GM23338 (cell line): Measurements from ENCODE around the gene SOHLH1. TPM values are rescaled to one million over a fixed set of nuclear protein-coding genes. Genes with fewer than 3 reads are reported as not detected.

ENCODE experiments used
- ATAC-seq: fragments of 200-7000 bp; cut with Tn5 transposase; 3 replicates; pipeline ENCODE4 v1.9.1; 2020
- DNase-seq: peaks from one replicate; pipeline ENCODE4 v3.0.0-alpha.2; 2015; ENCODE audit warnings: low spot score
- H2AFZ ChIP-seq: fragments of 200-600 bp; sonication (generic); 2 replicates; pipeline ENCODE4 v1.8.0; 2016; ENCODE audit warnings: antibody characterized with exemption, mild to moderate bottlenecking, moderate library complexity
- H3F3A ChIP-seq: fragments of 200-600 bp; sonication (generic); replicated peaks from 2 replicates; pipeline ENCODE4 v1.8.0; 2017; ENCODE audit warnings: antibody characterized with exemption, mixed run types, low read depth
- H3K27ac ChIP-seq: fragments of 200-600 bp; sonication (generic); 2 replicates; pipeline ENCODE4 v1.6.1; 2016; ENCODE audit warnings: low read depth
- H3K27me3 ChIP-seq: fragments of 200-600 bp; sonication (generic); 2 replicates; pipeline ENCODE4 v1.8.0; 2016; ENCODE audit warnings: mild to moderate bottlenecking, mixed run types, moderate library complexity; ENCODE audit not compliant: insufficient read depth
- H3K36me3 ChIP-seq: fragments of 200-600 bp; sonication (generic); 2 replicates; pipeline ENCODE4 v1.8.0; 2016; ENCODE audit warnings: mild to moderate bottlenecking; ENCODE audit not compliant: insufficient read depth
- H3K4me1 ChIP-seq: fragments of 200-600 bp; sonication (generic); 2 replicates; pipeline ENCODE4 v1.8.0; 2016; ENCODE audit warnings: mild to moderate bottlenecking, moderate library complexity; ENCODE audit not compliant: insufficient read depth
- H3K4me2 ChIP-seq: fragments of 200-600 bp; sonication (generic); 2 replicates; pipeline ENCODE4 v1.7.1; 2017; ENCODE audit warnings: mixed run types
- H3K4me3 ChIP-seq: fragments of 200-600 bp; sonication (generic); 2 replicates; pipeline ENCODE4 v1.6.1; 2016; ENCODE audit warnings: mixed run types
- H3K79me2 ChIP-seq: fragments of 200-600 bp; sonication (generic); replicated peaks from 2 replicates; pipeline ENCODE4 v1.8.0; 2017; ENCODE audit warnings: mild to moderate bottlenecking; ENCODE audit not compliant: insufficient read depth
- H3K9me2 ChIP-seq: fragments of 200-600 bp; sonication (generic); 2 replicates; pipeline ENCODE4 v1.8.0; 2017; ENCODE audit not compliant: insufficient read depth
- H4K20me1 ChIP-seq: fragments of 200-600 bp; sonication (generic); replicated peaks from 2 replicates; pipeline ENCODE4 v1.8.0; 2017; ENCODE audit warnings: mild to moderate bottlenecking; ENCODE audit not compliant: insufficient read depth
- H3K27ac Mint-ChIP-seq: 2 replicates; pipeline ENCODE4 v1.8.0; 2020; ENCODE audit warnings: inconsistent platforms, mild to moderate bottlenecking, moderate library complexity, mixed read lengths
- H3K27me3 Mint-ChIP-seq: 3 replicates; pipeline ENCODE4 v1.8.0; 2022; ENCODE audit warnings: low read depth, mild to moderate bottlenecking, moderate library complexity, mixed read lengths, inconsistent platforms; ENCODE audit not compliant: insufficient read depth, poor library complexity
- H3K36me3 Mint-ChIP-seq: 3 replicates; pipeline ENCODE4 v1.8.0; 2021; ENCODE audit warnings: low read depth, mild to moderate bottlenecking, inconsistent platforms, moderate library complexity, mixed read lengths
- H3K4me1 Mint-ChIP-seq: 3 replicates; pipeline ENCODE4 v1.8.0; 2020; ENCODE audit warnings: mild to moderate bottlenecking, inconsistent platforms, mixed read lengths
- H3K4me3 Mint-ChIP-seq: 3 replicates; pipeline ENCODE4 v1.8.0; 2021; ENCODE audit warnings: moderate library complexity, mild to moderate bottlenecking, inconsistent platforms, mixed read lengths
- H3K9me3 Mint-ChIP-seq: 3 replicates; pipeline ENCODE4 v1.8.0; 2020; ENCODE audit warnings: moderate library complexity, mild to moderate bottlenecking, inconsistent platforms, mixed read lengths
- CREB1 ChIP-seq: fragments of 250-450 bp; sonication (Bioruptor Pico); IDR thresholded peaks from 2 replicates; pipeline ENCODE4 v1.5.0; 2020; ENCODE audit warnings: low read depth, mild to moderate bottlenecking, moderate library complexity
- CTCF ChIP-seq, 2 experiments: fragments of 200-600 bp in 1 of 2; sonication (generic) in 1 of 2; conservative IDR thresholded peaks; 2 replicates each; pipeline versions ENCODE4 v1.5.1 to v1.6.1; 2016 to 2017; ENCODE audit warnings: antibody characterized with exemption in 2 of 2, low read depth in 2 of 2, mild to moderate bottlenecking in 2 of 2, moderate library complexity in 1 of 2
- ETS1 ChIP-seq: IDR thresholded peaks from 2 replicates; pipeline ENCODE4 v1.6.1; 2016; ENCODE audit warnings: antibody characterized with exemption
- EZH2 ChIP-seq: fragments of 200-600 bp; sonication (generic); IDR thresholded peaks from one replicate; pipeline ENCODE4 v1.8.0; 2017; ENCODE audit warnings: antibody characterized with exemption, mild to moderate bottlenecking, low read depth; ENCODE audit not compliant: unreplicated experiment
- EZH2phosphoT487 ChIP-seq: fragments of 200-600 bp; sonication (generic); IDR thresholded peaks from one replicate; pipeline ENCODE4 v1.8.1; 2018; ENCODE audit warnings: antibody characterized with exemption; ENCODE audit not compliant: unreplicated experiment
- JUNB ChIP-seq: IDR thresholded peaks from one replicate; pipeline ENCODE4 v1.6.1; 2016; ENCODE audit warnings: antibody characterized with exemption; ENCODE audit not compliant: unreplicated experiment
- NANOG ChIP-seq: IDR thresholded peaks from 2 replicates; pipeline ENCODE4 v1.6.1; 2016; ENCODE audit warnings: antibody characterized with exemption, borderline replicate concordance
- POLR2AphosphoS5 ChIP-seq: IDR thresholded peaks from 2 replicates; pipeline ENCODE4 v1.6.1; 2016; ENCODE audit warnings: antibody characterized with exemption, low read depth
- REST ChIP-seq: IDR thresholded peaks from one replicate; pipeline ENCODE4 v1.6.1; 2018; ENCODE audit warnings: antibody characterized with exemption; ENCODE audit not compliant: unreplicated experiment
- STAT1 ChIP-seq: IDR thresholded peaks from one replicate; pipeline ENCODE4 v1.6.1; 2016; ENCODE audit warnings: antibody characterized with exemption; ENCODE audit not compliant: unreplicated experiment
- ZNF114 ChIP-seq: fragments of 250-450 bp; sonication (Bioruptor Pico); IDR thresholded peaks from 2 replicates; pipeline ENCODE4 v1.5.0; 2020; ENCODE audit warnings: mild to moderate bottlenecking, moderate library complexity
- ZNF331 ChIP-seq: fragments of 250-450 bp; sonication (Bioruptor Pico); IDR thresholded peaks from 2 replicates; pipeline ENCODE4 v1.5.0; 2020; ENCODE audit warnings: low read depth, mild to moderate bottlenecking, moderate library complexity
- ZNF462 ChIP-seq: fragments of 250-450 bp; sonication (Bioruptor Pico); IDR thresholded peaks from 2 replicates; pipeline ENCODE4 v1.5.0; 2020; ENCODE audit warnings: mild to moderate bottlenecking, moderate library complexity
- polyA plus RNA-seq: library from polyadenylated mRNA; unstranded; fragments of >200 nt; fragmentation: Nextera tagmentation; extraction: Ambion mirVana; gene quantifications from 2 replicates; pipeline ENCODE4 v1.2.1, GENCODE V29; 2016
- total RNA-seq: library from RNA; depleted of rRNA; stranded (reverse); fragments of >200 nt; shearing (Covaris generic); gene quantifications from 2 replicates; pipeline ENCODE4 v1.2.3, GENCODE V29; 2014

SOHLH1 gene
- total and polyA plus RNA-seq, 2 experiments from 2014 or later = 0.21 TPM; not detected in 1

- Histone ChIP-seq H3K36me3 (no peaks in the 10 kb centered on the region), H3K4me1 (no peaks in the 10 kb centered on the region), H3K27ac (no peak overlapping the region), H3K4me3 (no peak overlapping the region), H4K20me1 (no peaks in the 10 kb centered on the region), H3K27me3 (no peaks in the 10 kb centered on the region), H3F3A (no peaks in the 10 kb centered on the region), H2AFZ (no peak overlapping the region), H3K79me2 (no peaks in the 10 kb centered on the region), H3K4me2 (no peak overlapping the region), H3K9me2 (no peaks in the 10 kb centered on the region)
- ATAC-seq (no peak), DNase-seq (no peak)
- no peak for TF ChIP-seq REST
- no peak for TF ChIP-seq ZNF462 (CRISPR knock-in tag)
- TF ChIP-seq POLR2AphosphoS5 = no peak
- TF ChIP-seq STAT1 = no peak
- TF ChIP-seq NANOG = no peak
- TF ChIP-seq ZNF114 (CRISPR knock-in tag) = no peak
- no peak for TF ChIP-seq CTCF (conservative IDR thresholded peaks at IDR 0.05; ENCODE audit: low read depth in 2 of 2)
- no peak for TF ChIP-seq ZNF331
- TF ChIP-seq EZH2phosphoT487 = no peak
- no peak for TF ChIP-seq CREB1 (CRISPR knock-in tag)
- no peak for TF ChIP-seq JUNB
- no peak for TF ChIP-seq ETS1
- no peak for TF ChIP-seq EZH2
- H3K9me3 Mint-ChIP-seq = no peaks in the 10 kb centered on the region
- no peak overlapping the region for H3K27ac Mint-ChIP-seq
- no peaks in the 10 kb centered on the region for H3K36me3 Mint-ChIP-seq
- no peaks in the 10 kb centered on the region for H3K4me1 Mint-ChIP-seq
- peaks cover 4% of the 10 kb centered on the region for H3K27me3 Mint-ChIP-seq
- no peak overlapping the region for H3K4me3 Mint-ChIP-seq
These were observed 12.1 kb downstream of the SOHLH1 start for GRCh38 chr9:135687216-135687615.
